ENCODE data around the gene FGD4.

FGD4 gene

GRCh38 chr12:32407795-32408194 lies 8.4 kb downstream of the FGD4 start:
- DNase-seq (ENCODE audit: low spot score) = no peak

GRCh38 chr12:32413412-32413811 lies 14.1 kb downstream of the FGD4 start:
- no peak for DNase-seq (ENCODE audit: low spot score)

DNA sequence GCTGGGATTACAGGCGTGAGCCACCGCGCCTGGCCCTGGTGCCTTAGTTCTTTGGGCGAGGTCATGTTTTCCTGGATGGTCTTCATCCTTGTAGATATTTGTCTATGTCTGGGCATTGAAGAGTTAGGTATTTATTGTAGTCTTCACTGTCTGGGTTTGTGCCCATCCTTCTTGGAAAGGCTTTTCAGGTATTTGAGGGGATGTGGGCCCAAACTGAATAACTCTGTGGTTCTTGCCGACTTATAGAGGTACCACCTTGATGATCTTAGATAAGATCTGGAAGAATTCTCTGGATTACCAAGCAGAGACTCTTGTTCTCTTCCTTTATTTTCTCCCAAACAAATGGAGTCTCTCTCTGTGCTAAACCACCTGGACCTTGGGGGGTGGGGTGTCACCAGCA lies 18.9 kb downstream of the FGD4 start:
- DNase-seq (ENCODE audit: low spot score) = no peak

- no peak for DNase-seq (ENCODE audit: low spot score)
These were observed 19.7 kb downstream of the FGD4 start for GRCh38 chr12:32418903-32419519.

DNA sequence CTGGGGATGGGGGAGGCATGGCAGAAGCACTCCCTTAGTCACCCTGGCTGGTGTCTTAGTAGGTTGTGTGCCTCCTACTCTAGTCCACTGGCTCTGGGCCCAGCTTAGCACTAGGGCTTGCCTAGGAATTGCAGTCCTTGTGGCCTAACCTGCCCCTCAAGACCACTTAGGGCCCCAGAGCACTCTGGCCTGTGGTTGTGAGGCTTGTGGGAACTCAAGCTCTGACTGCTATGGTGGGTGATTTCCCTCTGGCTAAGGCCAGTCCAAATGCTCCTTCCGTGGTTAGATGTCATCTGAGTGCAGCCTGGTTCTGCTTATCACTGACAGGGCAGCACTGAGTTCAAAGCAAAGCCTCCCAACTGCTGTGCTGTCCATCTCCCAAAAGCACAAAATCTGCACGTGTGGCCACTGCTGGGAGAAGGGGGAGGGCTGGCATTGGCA lies 20.2 kb downstream of the FGD4 start:
- DNase-seq (ENCODE audit: low spot score) = no peak

DNA sequence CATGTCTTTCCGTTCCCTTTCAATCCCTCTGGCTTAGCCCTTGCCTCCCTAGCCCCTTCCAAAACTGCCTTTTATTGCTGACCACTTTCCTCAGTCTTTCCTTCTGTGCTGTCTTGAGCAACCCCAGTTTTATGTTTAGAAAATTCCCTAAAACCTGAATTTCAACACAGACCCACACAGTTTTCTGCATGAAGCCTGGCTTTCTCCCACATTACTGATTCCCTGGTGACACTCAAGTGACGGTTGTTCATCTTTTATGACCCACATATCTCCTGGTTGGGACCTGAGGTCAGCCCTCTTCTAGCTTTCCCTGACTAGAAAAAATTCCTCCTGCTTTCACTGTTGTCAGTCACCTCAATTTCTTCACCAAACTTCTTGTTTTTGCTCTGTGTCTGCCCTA lies 21.0 kb downstream of the FGD4 start:
- DNase-seq (ENCODE audit: low spot score) = no peak

- no peak for DNase-seq (ENCODE audit: low spot score)
These were observed 24.2 kb downstream of the FGD4 start for GRCh38 chr12:32423559-32423958.

- no peak for DNase-seq (ENCODE audit: low spot score)
These were observed 31.7 kb downstream of the FGD4 start for GRCh38 chr12:32431025-32431424.

GRCh38 chr12:32435921-32436705 lies 36.8 kb downstream of the FGD4 start:
- no peak for DNase-seq (ENCODE audit: low spot score)

DNA sequence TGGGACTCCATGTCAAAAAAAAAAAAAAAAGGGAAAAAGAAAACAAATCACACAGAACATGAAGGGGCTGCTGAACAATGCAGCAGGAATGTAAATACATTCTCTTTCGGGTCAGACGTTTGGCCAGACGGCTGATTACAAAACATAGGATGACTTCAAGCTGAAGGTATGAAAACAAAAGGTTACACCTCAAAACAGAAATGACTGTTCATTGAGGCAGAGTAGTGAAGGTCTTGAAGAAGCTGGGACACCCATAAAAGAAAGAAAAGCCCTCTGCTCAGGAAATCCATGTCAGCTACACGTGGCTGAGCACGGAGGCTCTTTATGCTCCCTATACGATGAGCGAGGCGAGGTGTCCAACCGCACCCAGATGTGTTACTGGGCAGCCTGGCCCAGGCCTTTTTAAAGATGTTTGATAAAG lies 37.7 kb downstream of the FGD4 start:
- DNase-seq (ENCODE audit: low spot score) = no peak

DNA sequence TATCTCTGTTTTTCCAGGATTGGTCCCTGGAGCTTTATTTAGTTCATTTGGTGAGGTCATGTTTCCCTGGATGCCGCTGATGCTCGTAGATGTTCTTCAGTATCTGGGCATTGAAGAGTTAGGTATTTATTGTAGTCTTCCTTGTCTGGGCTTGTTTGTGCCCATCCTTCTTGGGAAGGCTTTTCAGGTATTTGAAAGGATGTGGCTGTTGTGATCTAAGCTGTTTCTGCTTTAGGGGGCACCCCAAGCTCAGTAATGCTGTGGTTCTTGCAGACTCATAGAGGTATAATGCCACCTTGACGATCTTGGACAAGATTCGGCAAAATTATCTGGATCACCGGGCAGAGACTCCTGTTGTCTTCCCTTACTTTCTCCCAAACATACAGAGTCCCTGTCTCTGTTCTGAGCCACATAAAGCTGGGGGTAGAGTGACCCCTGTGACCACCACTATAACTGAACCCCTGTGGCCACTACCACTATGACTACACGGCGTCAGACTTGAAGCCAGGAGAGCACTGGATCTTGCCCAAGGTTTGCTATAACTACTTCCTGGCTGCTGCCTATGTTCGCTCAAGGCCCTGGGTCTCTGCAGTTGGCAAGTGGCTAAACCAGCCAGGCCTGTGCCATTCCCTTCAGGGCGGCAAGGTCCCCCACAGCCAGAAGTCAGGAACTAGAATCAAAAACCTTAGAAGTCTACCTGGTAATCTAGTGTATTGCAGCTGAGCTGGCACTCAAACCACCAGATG lies 40.9 kb downstream of the FGD4 start:
- DNase-seq (ENCODE audit: low spot score) = no peak

DNA sequence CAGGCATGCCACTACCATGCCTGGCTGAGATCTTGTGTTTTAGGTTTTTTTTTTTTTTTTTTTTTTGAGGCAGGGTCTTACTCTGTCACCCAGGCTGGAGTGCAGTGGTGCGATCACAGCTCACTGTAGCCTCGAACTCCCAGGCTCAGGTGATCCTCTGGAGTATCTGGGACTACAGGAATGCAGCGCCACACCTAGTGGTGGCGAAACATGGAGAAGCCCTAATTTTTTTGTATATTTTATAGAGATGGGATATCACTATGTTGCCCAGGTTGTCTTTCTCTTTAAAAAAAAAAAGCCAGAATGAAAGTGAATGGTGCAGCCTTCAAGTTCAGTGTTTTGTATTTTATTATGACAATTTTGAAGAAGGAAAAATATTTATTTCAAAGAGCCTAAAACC lies 44.1 kb downstream of the FGD4 start:
- no peak for DNase-seq (ENCODE audit: low spot score)

DNA sequence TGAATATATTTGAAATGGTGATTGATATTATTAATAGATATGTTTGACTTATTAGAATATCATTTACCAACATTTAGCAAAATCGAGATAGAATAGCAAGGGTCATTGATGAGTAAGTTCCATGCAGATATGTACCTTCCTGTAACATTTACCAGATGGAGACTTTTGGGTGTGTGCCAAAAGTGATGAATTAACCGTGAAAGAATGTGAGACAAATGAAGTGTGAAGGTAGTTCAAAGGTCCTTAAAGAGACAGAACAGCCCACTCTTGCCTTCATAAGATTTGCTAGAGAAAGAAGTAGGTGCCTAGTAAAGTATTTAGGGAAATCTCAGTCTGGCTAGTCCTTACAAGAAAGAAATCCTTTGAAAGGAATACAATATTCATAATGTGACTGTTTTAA lies 45.5 kb downstream of the FGD4 start:
- DNase-seq (ENCODE audit: low spot score) = no peak

DNA sequence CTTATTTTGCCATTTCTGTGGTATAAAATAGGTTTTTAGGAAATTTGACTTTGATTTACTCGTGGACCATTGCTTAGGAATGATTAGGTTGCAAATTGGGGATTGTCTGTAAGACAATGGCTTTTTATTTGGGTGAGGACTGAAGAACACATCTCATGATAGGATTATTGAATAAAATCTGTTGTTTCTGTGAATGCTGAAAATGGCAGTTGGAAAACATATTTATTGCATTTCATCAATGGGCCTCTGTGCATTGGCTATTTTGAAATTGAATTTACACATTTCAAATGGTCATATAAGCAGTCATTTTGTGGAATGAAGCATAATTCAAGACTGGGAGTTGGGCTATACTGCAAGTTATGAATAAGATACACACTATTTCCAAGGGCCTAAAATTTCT lies 46.0 kb downstream of the FGD4 start:
- no peak for DNase-seq (ENCODE audit: low spot score)

DNA sequence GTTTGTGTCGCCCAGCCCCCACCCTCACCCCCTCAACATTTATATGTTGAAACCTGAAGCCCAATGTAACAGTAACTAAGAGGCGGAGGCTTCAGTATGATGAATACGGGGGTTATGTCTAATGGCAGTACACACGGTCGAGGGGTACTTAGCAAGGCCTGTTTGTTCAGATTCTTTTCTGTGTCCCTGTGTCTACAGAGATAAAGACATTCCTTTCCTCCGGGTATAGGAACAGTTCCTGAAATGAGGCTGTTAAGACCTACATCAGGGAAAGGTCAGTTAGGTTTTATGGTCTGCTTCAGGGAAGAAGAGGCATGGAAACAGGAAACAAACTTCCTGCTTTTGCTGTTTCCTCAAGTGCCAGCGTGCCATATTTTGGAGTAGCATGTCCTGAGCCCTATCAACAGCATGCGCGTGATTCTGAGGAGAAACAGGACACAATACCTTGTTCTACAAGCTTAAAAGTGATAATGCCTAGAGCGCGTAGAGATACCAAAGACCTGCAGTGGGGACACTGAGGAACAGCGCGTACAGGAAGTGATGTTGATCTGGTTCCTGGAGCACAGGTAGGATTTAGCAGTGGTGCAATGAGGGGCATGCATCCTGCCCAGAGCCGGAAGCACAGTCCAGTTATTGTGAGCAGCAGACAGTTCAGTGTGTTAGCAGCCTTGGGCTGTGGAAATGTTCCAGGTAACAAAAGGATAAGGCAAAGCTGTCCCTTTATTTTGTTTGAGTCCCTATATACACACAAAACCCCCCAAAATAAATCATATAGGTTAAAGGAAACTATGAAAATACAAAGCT lies 47.2 kb downstream of the FGD4 start:
- no peak for DNase-seq (ENCODE audit: low spot score)

GRCh38 chr12:32448586-32448985 lies 49.2 kb downstream of the FGD4 start:
- DNase-seq (ENCODE audit: low spot score) = no peak

DNA sequence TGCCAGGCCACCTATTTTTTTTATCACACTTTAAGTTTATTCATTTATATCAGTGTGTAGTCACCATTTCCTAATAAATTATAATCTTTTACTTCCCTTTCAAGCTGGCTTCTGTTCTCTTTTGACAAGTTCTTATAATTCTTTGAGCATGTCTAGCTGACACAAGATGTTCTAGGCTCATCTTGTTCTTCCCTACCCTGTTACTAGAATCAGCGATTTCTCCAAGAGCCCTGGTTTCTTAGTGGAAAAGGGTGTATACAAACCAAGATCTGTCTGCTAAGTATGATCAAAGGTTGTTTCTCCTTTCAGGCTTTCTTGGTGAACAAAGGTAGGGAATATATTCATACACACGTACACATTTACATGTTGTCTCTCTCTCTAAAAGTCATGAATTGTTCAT lies 51.0 kb downstream of the FGD4 start:
- DNase-seq (ENCODE audit: low spot score) = no peak

DNA sequence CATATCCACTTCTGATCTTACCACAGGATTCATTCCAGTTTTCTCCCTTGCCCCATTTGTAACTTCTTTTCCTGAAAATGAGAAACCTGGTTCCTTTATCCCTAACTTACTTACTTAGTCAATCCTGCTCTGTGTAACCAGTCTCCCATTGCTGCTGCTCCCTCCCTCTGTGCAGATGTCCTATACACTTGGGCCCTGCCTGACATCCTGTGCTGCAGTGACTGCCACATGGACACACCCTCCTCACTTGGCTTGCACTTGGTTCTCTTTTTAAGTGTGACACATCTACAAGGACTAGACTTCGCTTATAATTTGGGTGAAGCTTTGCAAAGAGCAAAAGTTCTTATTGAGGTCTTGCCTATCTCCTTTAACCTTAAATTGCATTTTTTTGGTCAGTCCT lies 51.4 kb downstream of the FGD4 start:
- DNase-seq (ENCODE audit: low spot score) = no peak

GRCh38 chr12:32451816-32452215 lies 52.5 kb downstream of the FGD4 start:
- DNase-seq (ENCODE audit: low spot score) = no peak

- DNase-seq (ENCODE audit: low spot score) = no peak
These were observed 54.7 kb downstream of the FGD4 start for GRCh38 chr12:32454075-32454474.

GRCh38 chr12:32454866-32455265 lies 55.5 kb downstream of the FGD4 start:
- DNase-seq (ENCODE audit: low spot score) = no peak

- DNase-seq (ENCODE audit: low spot score) = no peak
These were observed 56.3 kb downstream of the FGD4 start for GRCh38 chr12:32455607-32456071.
